Airway epithelial cell (primary cell): ENCODE results near the gene KCNJ10. TPM values are rescaled to one million over a fixed set of nuclear protein-coding genes. Genes with fewer than 3 reads are reported as not detected.

Experiments used
- total RNA-seq: library from RNA; depleted of rRNA; stranded (reverse); fragments of >200 nt; gene quantifications from 2 replicates; pipeline ENCODE4 v1.2.3, GENCODE V29; 2015

The KCNJ10 gene
- total RNA-seq, result not detected in 2 replicates

DNA sequence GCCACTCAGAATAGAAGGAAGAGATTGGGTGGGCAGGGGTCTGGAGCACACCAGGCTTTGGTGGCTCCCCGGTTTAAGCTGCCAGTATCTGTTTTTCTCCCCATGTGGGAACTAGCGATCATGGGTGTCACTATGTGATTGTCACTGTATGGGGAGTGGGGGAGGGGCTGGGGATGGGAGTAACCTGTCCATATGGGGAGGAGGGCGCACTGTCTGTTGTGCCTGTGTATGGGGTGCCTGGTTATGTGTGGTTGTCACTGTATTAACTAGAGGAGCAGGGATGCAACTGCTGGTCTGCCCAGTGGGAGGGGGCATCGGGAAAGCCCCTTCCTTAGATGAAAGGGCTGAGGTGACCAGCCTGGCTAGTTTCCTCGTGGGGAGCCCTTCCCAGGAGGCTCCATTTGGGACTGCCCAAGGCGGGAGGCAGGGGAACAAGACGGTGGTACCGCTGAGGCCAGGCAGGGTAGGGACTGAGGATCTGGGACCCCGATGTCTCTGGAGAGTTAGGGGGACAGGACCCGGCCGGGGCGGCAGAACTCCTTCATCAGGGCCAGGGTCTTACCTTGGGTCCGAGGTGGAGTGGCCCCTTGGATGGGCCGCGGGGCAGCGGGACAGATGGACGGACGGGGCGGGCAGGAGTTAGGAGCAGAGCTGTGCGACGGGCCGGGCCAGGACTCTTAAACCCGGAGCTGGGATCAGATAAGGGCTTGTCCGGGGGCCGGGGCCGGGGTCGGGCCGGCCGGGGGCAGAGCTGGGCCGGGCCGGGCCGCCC is at the start of gene KCNJ10:
Gene KCNJ10, minus strand, starts transcription at position 701 of the 772 bp plus-strand sequence. CDS start 27,628 bp downstream, outside the sequence.

GRCh38 chr1:160115545-160116282 is 45.8 kb upstream of the KCNJ10 start, which contains the start of gene ATP1A2:
TSS of gene ATP1A2 (plus strand) at chr1:160115759. CDS start at chr1:160115862, 103 bp downstream.

GRCh38 chr1:160097911-160098851 is 28.2 kb upstream of the KCNJ10 start, which contains the start of gene IGSF8:
TSS of gene IGSF8 (minus strand) at chr1:160098619. CDS start at chr1:160098472, 147 bp downstream.

DNA sequence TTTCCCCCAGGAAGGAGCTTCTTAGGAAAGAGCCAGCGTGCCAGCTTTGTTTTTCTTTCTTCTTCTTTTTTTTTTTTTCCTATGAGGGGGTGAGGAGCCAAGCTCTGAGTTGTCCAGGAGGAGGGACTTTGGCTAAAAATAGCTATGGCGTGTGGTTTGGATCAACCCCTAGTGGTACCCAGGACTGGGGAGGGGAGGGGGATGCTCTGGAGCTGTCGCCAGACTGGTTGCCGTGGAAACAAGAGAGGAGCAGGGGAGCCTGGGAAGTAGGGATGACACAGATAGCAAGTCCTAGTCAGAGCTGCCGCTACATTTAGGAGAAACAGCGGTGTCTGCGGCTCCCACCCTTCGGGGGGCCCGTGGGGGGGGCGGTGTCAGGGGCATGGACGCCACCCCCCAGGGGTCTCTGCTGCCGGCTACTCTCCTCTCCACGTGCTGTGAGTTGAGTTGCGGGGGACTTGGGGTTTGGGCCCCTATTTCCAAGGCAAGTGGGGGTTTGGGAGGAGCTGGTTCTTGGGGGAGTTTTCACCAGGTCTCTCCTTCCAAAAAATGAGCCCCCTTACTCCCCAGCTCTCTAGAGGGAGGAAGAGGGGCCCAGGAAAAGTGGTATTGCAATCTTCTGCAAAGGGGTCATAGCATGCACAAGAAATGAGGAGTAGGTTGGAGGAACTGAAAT is 11.4 kb upstream of the KCNJ10 start, which contains the start of gene KCNJ9:
Gene KCNJ9, plus strand, starts transcription at position 278 of the 676 bp plus-strand sequence. CDS start 2,493 bp downstream, outside the sequence.

GRCh38 chr1:160031365-160032164 is 38.4 kb downstream of the KCNJ10 start, which contains the start of gene PIGM:
TSS of gene PIGM (minus strand) at chr1:160031990. CDS start at chr1:160031739, 251 bp downstream.

GRCh38 chr1:159953536-159954515 is 116.1 kb downstream of the KCNJ10 start, which contains the start of gene SLAMF9:
TSS of gene SLAMF9 (minus strand) at chr1:159954237. CDS start at chr1:159954137, 100 bp downstream.

Other genes with a start within 250 kb of the KCNJ10 start
- not detected in 2 replicates for gene SLAMF8, start 243.3 kb downstream of the KCNJ10 start, total RNA-seq
- 0.05 and 0.21 TPM in 2 replicates for gene VSIG8, start 207.5 kb downstream of the KCNJ10 start, total RNA-seq
- 0.09 and 0.49 TPM in 2 replicates for gene CFAP45, start 170.0 kb downstream of the KCNJ10 start, total RNA-seq
- gene TAGLN2, start 144.7 kb downstream of the KCNJ10 start, total RNA-seq, result 816 and 871 TPM in 2 replicates
- 42.0 and 44.1 TPM in 2 replicates for gene IGSF9, start 124.5 kb downstream of the KCNJ10 start, total RNA-seq
- gene SLAMF9, start 115.9 kb downstream of the KCNJ10 start, total RNA-seq, result 32.0 and 35.2 TPM in 2 replicates
- 2.2 and 2.3 TPM in 2 replicates for gene PIGM, start 38.2 kb downstream of the KCNJ10 start, total RNA-seq
- gene KCNJ9, start 11.4 kb upstream of the KCNJ10 start, total RNA-seq, result not detected in 2 replicates
- 23.9 and 28.6 TPM in 2 replicates for gene IGSF8, start 28.5 kb upstream of the KCNJ10 start, total RNA-seq
- not detected in 2 replicates for gene ATP1A2, start 45.6 kb upstream of the KCNJ10 start, total RNA-seq
- not detected in 2 replicates for gene ATP1A4, start 81.4 kb upstream of the KCNJ10 start, total RNA-seq
- gene CASQ1, start 120.4 kb upstream of the KCNJ10 start, total RNA-seq, result not detected in 2 replicates
- 25.6 and 42.9 TPM in 2 replicates for gene PEA15, start 135.2 kb upstream of the KCNJ10 start, total RNA-seq
- 19.0 and 46.5 TPM in 2 replicates for gene DCAF8, start 192.4 kb upstream of the KCNJ10 start, total RNA-seq
- gene PEX19, start 215.0 kb upstream of the KCNJ10 start, total RNA-seq, result 30.6 and 63.0 TPM in 2 replicates